WTC11 (cell line): ENCODE results near the gene CXCL3. TPM values are rescaled to one million over a fixed set of nuclear protein-coding genes. Genes with fewer than 3 reads are reported as not detected.

Source experiments
- ATAC-seq: fragments of 200-7000 bp; cut with Tn5 transposase; 2 replicates; pipeline ENCODE4 v1.10.0; 2021; ENCODE audit warnings: mild to moderate bottlenecking, moderate library complexity
- CTCF ChIA-PET: fragments of 300-600 bp; sonication (Branson Sonifier 250); formaldehyde crosslinking; loops from one replicate; lab custom pipeline; 2021; ENCODE audit warnings: antibody characterized with exemption; lab: Charles Lee
- POLR2A ChIA-PET: fragments of 350-600 bp; sonication (Branson Sonifier 250); formaldehyde crosslinking; loops from one replicate; lab custom pipeline; 2021; ENCODE audit warnings: antibody characterized with exemption; lab: Charles Lee
- DNase-seq: peaks from one replicate; pipeline ENCODE4 v3.0.0; 2021; ENCODE audit warnings: low spot score
- H3K27ac Mint-ChIP-seq: 2 replicates; pipeline ENCODE4 v1.8.0; 2021; ENCODE audit warnings: mixed read lengths
- H3K27me3 Mint-ChIP-seq: 2 replicates; pipeline ENCODE4 v1.8.0; 2021; ENCODE audit warnings: low read depth, mild to moderate bottlenecking, moderate library complexity, mixed read lengths
- H3K36me3 Mint-ChIP-seq: 2 replicates; pipeline ENCODE4 v1.8.0; 2021; ENCODE audit warnings: mixed read lengths
- H3K4me1 Mint-ChIP-seq: 2 replicates; pipeline ENCODE4 v1.8.0; 2022; ENCODE audit warnings: mixed read lengths
- H3K4me3 Mint-ChIP-seq: 2 replicates; pipeline ENCODE4 v1.8.0; 2021; ENCODE audit warnings: mild to moderate bottlenecking, moderate library complexity, mixed read lengths
- H3K9me3 Mint-ChIP-seq: 2 replicates; pipeline ENCODE4 v1.8.0; 2021; ENCODE audit warnings: mixed read lengths
- CREM ChIP-seq: sonication (generic); formaldehyde crosslinking; IDR thresholded peaks from 2 replicates; pipeline ENCODE4 v1.8.1; 2022; ENCODE audit warnings: mild to moderate bottlenecking, missing genetic modification reagents, moderate library complexity
- FOXJ3 ChIP-seq: sonication (generic); formaldehyde crosslinking; IDR thresholded peaks from 2 replicates; pipeline ENCODE4 v1.9.0; 2021; ENCODE audit warnings: missing genetic modification reagents, mild to moderate bottlenecking, borderline replicate concordance
- GRHL2 ChIP-seq: fragments of 250-450 bp; sonication (Bioruptor Pico); IDR thresholded peaks from 2 replicates; pipeline ENCODE4 v1.8.0; 2022; ENCODE audit warnings: mild to moderate bottlenecking, moderate library complexity; ENCODE audit not compliant: insufficient replicate concordance, severe bottlenecking
- MXD4 ChIP-seq: fragments of 250-450 bp; sonication (Bioruptor Pico); IDR thresholded peaks from 2 replicates; pipeline ENCODE4 v1.8.0; 2021; ENCODE audit warnings: mild to moderate bottlenecking, moderate library complexity, borderline replicate concordance
- NR2C2 ChIP-seq: sonication (generic); formaldehyde crosslinking; IDR thresholded peaks from 2 replicates; pipeline ENCODE4 v1.8.0; 2022; ENCODE audit warnings: mild to moderate bottlenecking, missing genetic modification reagents
- PRRX2 ChIP-seq: fragments of 250-450 bp; sonication (Bioruptor Pico); IDR thresholded peaks from 2 replicates; pipeline ENCODE4 v1.8.0; 2021; ENCODE audit warnings: mild to moderate bottlenecking
- RELA ChIP-seq: sonication (generic); formaldehyde crosslinking; IDR thresholded peaks from 2 replicates; pipeline ENCODE4 v1.8.1; 2022; ENCODE audit warnings: missing genetic modification reagents, mild to moderate bottlenecking, borderline replicate concordance
- RORB ChIP-seq: fragments of 250-450 bp; sonication (Bioruptor Pico); IDR thresholded peaks from 2 replicates; pipeline ENCODE4 v1.9.0; 2021; ENCODE audit warnings: mild to moderate bottlenecking
- ZNF219 ChIP-seq: sonication (generic); formaldehyde crosslinking; IDR thresholded peaks from 2 replicates; pipeline ENCODE4 v1.8.0; 2023; ENCODE audit warnings: missing genetic modification reagents, mild to moderate bottlenecking, borderline replicate concordance
- ZNF263 ChIP-seq: sonication (generic); formaldehyde crosslinking; IDR thresholded peaks from 2 replicates; pipeline ENCODE4 v1.8.1; 2022; ENCODE audit warnings: low read depth, mild to moderate bottlenecking, moderate library complexity, missing genetic modification reagents
- total RNA-seq: library from RNA; stranded (reverse); gene quantifications from 3 replicates; pipeline ENCODE4 v1.2.3, GENCODE V29; 2021
- TF ChIP-seq, protein P1 (sequence below): fragments of 250-450 bp; sonication (Bioruptor Pico); IDR thresholded peaks from 2 replicates; pipeline ENCODE4 v1.9.0; 2021; ENCODE audit warnings: mild to moderate bottlenecking
- TF ChIP-seq, protein P2 (sequence below): fragments of 250-450 bp; sonication (Bioruptor Pico); IDR thresholded peaks from 2 replicates; pipeline ENCODE4 v1.9.0; 2021; ENCODE audit warnings: moderate library complexity, mild to moderate bottlenecking, inconsistent platforms, borderline replicate concordance
- TF ChIP-seq, protein P3 (sequence below): sonication (generic); formaldehyde crosslinking; IDR thresholded peaks from 2 replicates; pipeline ENCODE4 v1.8.1; 2023; ENCODE audit warnings: mild to moderate bottlenecking, missing genetic modification reagents, moderate library complexity
- TF ChIP-seq, protein P4 (sequence below): sonication (generic); formaldehyde crosslinking; conservative IDR thresholded peaks from 2 replicates; pipeline ENCODE4 v1.8.1; 2022; ENCODE audit warnings: mild to moderate bottlenecking, missing genetic modification reagents
- TF ChIP-seq, protein P5 (sequence below): sonication (generic); formaldehyde crosslinking; IDR thresholded peaks from 2 replicates; pipeline ENCODE4 v1.8.1; 2023; ENCODE audit warnings: mild to moderate bottlenecking, missing genetic modification reagents

The CXCL3 gene
- total RNA-seq, 1 experiment from 2014 or later = 3.5 TPM

DNA sequence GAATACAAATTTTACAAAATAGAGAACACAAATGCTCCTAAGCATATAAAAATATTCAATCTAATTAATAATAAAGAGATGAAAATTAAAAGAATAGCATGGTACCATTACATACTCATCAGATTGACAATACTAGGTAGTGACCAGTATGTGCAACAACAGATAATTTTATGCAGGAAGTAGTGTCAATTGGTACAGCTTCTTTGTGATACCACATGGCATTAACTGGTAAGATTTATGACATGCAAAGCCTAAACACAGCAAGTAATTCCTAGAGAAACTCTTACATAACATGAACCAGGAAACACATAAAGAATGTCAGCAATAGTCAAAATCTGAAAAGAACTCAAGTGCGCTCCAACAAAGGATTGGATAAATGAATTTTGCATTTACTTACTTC is 34.2 kb upstream of the CXCL3 start (continued):
- TF ChIP-seq, protein P1, sequence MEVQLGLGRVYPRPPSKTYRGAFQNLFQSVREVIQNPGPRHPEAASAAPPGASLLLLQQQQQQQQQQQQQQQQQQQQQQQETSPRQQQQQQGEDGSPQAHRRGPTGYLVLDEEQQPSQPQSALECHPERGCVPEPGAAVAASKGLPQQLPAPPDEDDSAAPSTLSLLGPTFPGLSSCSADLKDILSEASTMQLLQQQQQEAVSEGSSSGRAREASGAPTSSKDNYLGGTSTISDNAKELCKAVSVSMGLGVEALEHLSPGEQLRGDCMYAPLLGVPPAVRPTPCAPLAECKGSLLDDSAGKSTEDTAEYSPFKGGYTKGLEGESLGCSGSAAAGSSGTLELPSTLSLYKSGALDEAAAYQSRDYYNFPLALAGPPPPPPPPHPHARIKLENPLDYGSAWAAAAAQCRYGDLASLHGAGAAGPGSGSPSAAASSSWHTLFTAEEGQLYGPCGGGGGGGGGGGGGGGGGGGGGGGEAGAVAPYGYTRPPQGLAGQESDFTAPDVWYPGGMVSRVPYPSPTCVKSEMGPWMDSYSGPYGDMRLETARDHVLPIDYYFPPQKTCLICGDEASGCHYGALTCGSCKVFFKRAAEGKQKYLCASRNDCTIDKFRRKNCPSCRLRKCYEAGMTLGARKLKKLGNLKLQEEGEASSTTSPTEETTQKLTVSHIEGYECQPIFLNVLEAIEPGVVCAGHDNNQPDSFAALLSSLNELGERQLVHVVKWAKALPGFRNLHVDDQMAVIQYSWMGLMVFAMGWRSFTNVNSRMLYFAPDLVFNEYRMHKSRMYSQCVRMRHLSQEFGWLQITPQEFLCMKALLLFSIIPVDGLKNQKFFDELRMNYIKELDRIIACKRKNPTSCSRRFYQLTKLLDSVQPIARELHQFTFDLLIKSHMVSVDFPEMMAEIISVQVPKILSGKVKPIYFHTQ (CRISPR knock-in tag) = no peak
- TF ChIP-seq, protein P2, sequence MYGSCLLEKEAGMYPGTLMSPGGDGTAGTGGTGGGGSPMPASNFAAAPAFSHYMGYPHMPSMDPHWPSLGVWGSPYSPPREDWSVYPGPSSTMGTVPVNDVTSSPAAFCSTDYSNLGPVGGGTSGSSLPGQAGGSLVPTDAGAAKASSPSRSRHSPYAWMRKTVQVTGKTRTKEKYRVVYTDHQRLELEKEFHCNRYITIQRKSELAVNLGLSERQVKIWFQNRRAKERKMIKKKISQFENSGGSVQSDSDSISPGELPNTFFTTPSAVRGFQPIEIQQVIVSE (CRISPR knock-in tag) = no peak
- no peak for TF ChIP-seq GRHL2 (CRISPR knock-in tag)
- TF ChIP-seq, protein P3, sequence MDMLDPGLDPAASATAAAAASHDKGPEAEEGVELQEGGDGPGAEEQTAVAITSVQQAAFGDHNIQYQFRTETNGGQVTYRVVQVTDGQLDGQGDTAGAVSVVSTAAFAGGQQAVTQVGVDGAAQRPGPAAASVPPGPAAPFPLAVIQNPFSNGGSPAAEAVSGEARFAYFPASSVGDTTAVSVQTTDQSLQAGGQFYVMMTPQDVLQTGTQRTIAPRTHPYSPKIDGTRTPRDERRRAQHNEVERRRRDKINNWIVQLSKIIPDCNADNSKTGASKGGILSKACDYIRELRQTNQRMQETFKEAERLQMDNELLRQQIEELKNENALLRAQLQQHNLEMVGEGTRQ (CRISPR knock-in tag) = no peak
- no peak for TF ChIP-seq NR2C2 (CRISPR knock-in tag)
- no peak for TF ChIP-seq RELA (CRISPR knock-in tag)
- no peak for TF ChIP-seq PRRX2

DNA sequence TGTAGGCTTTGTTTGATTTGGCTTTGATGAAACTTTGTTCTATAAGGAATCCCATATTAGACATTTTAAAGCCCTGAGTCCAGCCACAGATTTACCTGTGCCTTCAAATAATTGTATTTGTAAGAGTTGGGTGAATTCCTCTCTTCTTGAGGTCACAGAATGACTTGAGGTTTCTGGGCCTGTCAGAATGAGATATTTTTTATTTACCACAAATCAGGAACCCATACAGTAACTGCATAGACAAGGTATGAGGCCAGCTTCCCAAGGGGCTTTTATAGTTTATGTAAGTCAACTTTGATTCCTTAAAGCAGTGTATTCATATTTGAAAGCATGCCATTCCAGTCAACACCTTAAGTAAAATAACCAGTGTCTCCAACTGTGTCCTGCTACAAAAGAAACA is 29.1 kb upstream of the CXCL3 start:
- Mint-ChIP-seq H3K9me3 (peaks cover 36% of the 10 kb centered on the region), H3K4me3 (no peak overlapping the region), H3K4me1 (peaks cover 4% of the 10 kb centered on the region), H3K27me3 (no peaks in the 10 kb centered on the region)
- ATAC-seq = no peak
- ChIA-PET CTCF (no interaction called here), POLR2A (no interaction called here)
- TF ChIP-seq ZNF219 (CRISPR knock-in tag) = no peak
- no peak for TF ChIP-seq ZNF263 (CRISPR knock-in tag)
- TF ChIP-seq FOXJ3 = no peak
- TF ChIP-seq PRRX2 = no peak
- TF ChIP-seq, protein P4, sequence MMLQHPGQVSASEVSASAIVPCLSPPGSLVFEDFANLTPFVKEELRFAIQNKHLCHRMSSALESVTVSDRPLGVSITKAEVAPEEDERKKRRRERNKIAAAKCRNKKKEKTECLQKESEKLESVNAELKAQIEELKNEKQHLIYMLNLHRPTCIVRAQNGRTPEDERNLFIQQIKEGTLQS (CRISPR knock-in tag) = no peak
- TF ChIP-seq, protein P5, sequence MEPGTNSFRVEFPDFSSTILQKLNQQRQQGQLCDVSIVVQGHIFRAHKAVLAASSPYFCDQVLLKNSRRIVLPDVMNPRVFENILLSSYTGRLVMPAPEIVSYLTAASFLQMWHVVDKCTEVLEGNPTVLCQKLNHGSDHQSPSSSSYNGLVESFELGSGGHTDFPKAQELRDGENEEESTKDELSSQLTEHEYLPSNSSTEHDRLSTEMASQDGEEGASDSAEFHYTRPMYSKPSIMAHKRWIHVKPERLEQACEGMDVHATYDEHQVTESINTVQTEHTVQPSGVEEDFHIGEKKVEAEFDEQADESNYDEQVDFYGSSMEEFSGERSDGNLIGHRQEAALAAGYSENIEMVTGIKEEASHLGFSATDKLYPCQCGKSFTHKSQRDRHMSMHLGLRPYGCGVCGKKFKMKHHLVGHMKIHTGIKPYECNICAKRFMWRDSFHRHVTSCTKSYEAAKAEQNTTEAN = no peak
- TF ChIP-seq RORB (CRISPR knock-in tag) = no peak
- no peak for TF ChIP-seq MXD4 (CRISPR knock-in tag)
- no peak for TF ChIP-seq NR2C2 (CRISPR knock-in tag)
- TF ChIP-seq, all 79 proteins: peak for 0
- H3K36me3 Mint-ChIP-seq = peaks cover 16% of the 10 kb centered on the region
- no peak for DNase-seq
- H3K27ac Mint-ChIP-seq = no peak overlapping the region

DNA sequence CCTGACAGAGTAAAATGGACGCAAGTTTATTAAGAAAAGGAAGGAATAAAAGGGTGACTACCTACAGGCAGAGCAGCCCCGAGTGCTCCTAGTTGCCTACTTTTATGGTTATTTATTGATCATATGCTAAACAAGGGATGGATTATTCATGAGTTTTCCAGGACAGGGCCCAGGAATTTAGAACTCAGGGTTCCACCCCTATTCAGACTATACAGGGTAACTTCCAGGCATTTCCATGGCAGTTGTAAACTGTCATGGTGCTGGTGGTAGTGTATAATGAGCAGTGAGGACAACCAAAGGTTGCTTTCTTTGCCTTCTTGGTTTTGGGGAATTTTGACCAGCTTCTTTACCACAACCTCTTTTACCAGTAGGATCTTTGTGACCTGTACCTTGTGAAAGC is 27.7 kb upstream of the CXCL3 start:
- CTCF ChIA-PET = no interaction called here
- POLR2A ChIA-PET = no interaction called here
- ATAC-seq (no peak), DNase-seq (no peak)
- Mint-ChIP-seq H3K27me3 (no peaks in the 10 kb centered on the region), H3K4me3 (no peak overlapping the region), H3K9me3 (peaks cover 45% of the 10 kb centered on the region), H3K36me3 (peaks cover 21% of the 10 kb centered on the region), H3K4me1 (peaks cover 4% of the 10 kb centered on the region), H3K27ac (no peak overlapping the region)
- TF ChIP-seq CREM (CRISPR knock-in tag) = no peak
